HFF-Myc (cell line): ENCODE results near the gene TMEM39B.

Source experiments
- DNase-seq: peaks from one replicate; pipeline ENCODE4 v3.0.0-alpha.2; 2011; ENCODE audit warnings: low read depth; ENCODE audit errors: extremely low read depth
- H3K4me3 ChIP-seq: replicated peaks from 2 replicates; pipeline ENCODE4 v1.5.1; 2011; ENCODE audit warnings: low read depth, mild to moderate bottlenecking, control low read depth, low read length
- TF ChIP-seq, protein P1 (sequence below): IDR thresholded peaks from 2 replicates; pipeline ENCODE4 v1.5.1; 2012; ENCODE audit warnings: mild to moderate bottlenecking, low read depth, low read length, control low read depth; ENCODE audit errors: missing control alignments

The TMEM39B gene

DNA sequence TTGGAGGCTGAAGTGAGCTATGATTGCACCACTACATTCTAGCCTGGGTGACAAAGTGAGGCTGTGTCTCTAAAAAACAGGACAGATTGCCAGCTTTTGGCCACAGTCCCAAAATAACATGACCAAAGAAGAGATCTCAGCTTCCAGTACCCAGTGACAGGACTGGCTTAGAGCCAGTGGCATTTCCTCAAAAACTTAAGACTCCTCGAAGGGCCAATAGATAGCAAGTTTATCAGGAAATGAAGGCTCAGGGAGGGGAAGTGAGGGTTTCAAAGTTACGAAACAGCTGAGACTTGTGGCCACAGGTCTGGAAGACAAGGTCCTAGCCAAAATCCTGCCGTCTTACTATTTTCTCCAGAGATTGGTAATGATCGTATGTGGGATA is 6.3 kb upstream of the TMEM39B start:
- TF ChIP-seq, protein P1, sequence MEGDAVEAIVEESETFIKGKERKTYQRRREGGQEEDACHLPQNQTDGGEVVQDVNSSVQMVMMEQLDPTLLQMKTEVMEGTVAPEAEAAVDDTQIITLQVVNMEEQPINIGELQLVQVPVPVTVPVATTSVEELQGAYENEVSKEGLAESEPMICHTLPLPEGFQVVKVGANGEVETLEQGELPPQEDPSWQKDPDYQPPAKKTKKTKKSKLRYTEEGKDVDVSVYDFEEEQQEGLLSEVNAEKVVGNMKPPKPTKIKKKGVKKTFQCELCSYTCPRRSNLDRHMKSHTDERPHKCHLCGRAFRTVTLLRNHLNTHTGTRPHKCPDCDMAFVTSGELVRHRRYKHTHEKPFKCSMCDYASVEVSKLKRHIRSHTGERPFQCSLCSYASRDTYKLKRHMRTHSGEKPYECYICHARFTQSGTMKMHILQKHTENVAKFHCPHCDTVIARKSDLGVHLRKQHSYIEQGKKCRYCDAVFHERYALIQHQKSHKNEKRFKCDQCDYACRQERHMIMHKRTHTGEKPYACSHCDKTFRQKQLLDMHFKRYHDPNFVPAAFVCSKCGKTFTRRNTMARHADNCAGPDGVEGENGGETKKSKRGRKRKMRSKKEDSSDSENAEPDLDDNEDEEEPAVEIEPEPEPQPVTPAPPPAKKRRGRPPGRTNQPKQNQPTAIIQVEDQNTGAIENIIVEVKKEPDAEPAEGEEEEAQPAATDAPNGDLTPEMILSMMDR = no peak
- peak; percentile 39 for DNase-seq
- H3K4me3 ChIP-seq = no peak overlapping the region

DNA sequence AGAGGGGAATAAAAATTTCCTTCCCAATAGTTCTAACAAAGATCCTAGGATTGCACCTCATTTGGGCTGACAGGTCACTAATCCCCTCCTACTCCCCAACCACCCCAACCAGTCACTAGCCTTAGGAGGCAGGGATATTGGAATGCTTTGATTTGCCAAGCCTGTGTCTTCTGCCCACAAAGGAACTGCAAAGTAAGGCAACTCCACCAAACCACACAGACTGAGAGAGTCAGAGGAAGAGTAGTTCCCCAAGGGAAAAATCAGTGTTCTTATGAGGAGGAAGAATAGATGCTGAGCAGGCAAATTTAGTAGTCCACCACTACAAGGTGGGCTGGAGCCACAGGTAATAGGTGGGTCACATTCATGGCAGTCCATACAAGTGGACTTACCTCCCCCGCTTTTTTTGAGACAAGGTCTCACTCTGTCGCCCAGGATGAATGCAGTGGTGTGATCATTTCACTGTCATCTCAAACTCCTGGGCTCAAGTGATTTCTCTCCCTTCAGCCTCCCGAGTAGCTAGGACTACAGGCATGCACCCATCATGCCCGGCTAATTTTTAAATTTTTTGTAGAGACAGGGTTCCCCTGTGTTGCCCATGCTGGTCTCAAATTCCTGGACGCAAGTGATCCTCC is 3.7 kb upstream of the TMEM39B start:
- no peak overlapping the region for H3K4me3 ChIP-seq
- DNase-seq = no peak
- TF ChIP-seq, protein P1 = no peak

DNA sequence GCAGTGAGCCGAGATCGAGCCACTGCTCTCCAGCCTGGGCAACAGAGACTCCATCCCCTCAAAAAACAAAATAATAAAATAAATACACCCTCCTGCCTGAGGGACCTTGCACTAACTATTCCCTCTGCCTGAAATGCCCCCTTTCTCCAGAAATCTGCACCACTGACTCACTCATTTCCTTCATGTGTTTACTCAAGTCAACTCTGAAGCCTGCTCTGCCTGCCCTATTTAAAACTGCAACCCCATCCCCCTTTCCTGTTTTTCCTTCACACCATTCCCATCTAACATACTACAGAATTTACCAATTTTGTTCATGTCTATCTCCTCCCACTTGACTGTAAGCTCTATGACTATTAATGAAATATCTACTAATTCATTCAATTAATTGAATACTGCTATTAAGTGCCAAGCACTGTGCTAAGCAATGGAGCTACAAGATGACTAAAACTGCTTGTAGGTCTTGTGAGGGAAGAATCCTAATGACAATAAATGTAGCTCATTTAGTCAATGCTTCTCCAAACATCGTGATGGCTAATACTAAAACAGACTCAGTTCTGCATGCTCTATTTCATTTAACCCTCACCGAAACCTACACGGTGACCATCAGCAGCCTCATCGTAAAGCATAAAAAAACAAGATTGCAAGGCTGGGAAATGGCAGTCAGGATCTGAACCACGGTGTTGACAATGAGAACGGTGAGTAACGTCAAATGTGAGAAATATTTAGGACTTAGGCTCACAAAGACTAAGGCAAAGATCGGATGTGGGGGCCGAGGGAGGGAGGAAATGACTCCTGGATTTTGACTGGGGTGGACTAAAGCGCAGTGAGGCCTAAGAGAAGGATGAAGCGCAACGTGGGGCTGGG is 749 bp upstream of the TMEM39B start:
- peak overlapping the region; percentile 61 for H3K4me3 ChIP-seq
- TF ChIP-seq, protein P1 = no peak
- no peak for DNase-seq

DNA sequence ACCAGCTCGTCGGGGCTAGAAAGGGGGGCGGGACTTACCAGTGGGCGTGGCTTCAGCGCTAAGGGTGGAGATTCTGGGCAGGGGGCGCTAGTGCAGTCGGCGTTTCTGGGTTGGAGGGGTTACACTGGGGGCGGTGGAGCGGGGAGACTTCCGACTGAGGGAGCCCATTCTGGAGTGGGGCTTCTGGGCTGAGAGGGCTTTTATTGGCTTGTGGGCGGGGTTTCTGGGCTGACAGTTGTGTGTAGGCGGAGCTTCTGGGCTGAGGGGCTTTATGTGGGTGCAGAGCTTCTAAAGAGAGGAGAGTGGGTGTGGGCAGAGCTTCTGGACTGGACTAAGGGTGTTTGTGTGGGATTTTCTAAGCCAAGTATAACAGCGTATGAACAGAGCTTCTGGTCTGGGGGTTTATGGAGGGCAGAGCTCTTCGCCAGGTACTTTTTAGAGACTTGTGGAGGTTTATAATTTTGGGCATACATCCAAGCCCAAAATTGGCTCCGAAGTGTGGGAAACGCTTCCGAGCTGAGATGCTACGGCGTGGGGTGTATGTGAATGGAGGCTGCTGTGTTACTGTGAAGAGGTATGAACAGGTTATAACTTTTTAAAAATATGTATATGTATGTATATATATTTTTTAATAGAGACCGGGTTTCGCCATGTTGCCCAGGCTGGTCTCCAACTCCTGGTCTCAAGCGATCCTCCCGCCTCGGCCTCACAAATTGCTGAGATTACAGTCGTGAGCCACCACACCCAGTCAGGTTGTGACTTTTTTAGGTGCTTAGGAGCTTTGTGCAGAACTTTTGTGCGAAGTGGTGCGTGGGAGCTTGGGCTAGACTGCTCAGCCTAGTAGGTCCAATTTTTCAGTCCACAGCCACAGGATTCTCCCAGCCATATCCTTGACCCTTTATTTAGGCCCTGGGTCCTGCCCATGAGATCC is 825 bp downstream of the TMEM39B start:
- peak overlapping the region; percentile 61 for H3K4me3 ChIP-seq
- TF ChIP-seq, protein P1 = peak; percentile 25
- DNase-seq = no peak

DNA sequence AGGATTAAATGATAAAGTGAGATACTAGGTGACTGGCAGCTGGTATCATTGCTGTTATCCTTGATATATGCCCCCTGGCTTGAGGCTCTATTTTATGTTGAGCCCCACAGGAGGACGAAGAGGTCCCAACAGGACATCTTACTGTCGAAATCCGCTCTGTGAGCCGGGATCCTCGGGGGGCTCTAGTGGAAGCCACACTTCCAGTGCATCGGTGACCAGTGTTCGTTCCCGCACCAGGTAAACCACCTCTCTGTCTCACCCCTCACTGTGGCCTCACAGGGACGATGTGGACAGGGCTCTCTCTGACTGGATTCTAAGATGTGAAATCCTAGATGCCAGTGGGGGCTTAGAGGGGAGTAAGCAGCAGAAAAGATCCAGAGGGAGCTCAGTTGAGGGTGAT is 2.1 kb downstream of the TMEM39B start:
- TF ChIP-seq, protein P1 = no peak
- H3K4me3 ChIP-seq = no peak overlapping the region
- DNase-seq = no peak

DNA sequence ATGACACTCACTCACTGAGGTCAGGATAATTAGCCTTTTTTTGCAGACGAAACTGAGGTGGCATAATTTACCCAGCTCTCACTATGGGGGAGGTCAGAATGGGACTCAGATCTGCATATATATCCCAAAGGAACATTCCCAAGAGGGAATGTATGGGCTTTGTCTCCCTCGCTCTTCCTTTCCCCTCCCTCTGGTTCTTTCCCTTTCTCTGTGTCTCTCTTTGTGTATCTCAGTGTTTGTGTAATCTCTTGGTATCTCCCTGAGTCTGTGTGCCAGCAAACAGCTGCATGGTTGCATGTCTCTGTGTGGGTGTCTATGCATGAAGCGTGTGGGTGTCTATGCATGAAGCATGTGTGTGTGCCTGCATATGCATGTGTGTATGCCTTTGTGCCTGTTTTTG is 4.7 kb downstream of the TMEM39B start:
- DNase-seq = no peak
- TF ChIP-seq, protein P1 = no peak
- H3K4me3 ChIP-seq = no peak overlapping the region
